ENCODE data around the gene CACNB4.

The CACNB4 gene

GRCh38 chr2:151837926-151838325 lies 260.9 kb downstream of the CACNB4 start:
- no peak overlapping the region for H3K18ac ChIP-seq (ENCODE audit: low read depth in 1 of 2, low read length in 2 of 2)
- no peak overlapping the region for H4K91ac ChIP-seq (ENCODE audit: low read length)
- H4K8ac ChIP-seq (ENCODE audit: low read length) = no peak overlapping the region
- no peak overlapping the region for H2AK5ac ChIP-seq (ENCODE audit: low read length, severe bottlenecking)
- H3K14ac ChIP-seq (ENCODE audit: low read length in 2 of 2) = no peak overlapping the region
- DNase-seq = no peak
- H3K9me3 ChIP-seq (ENCODE audit: control insufficient read depth, low read length) = no peaks in the 10 kb centered on the region
- H2BK12ac ChIP-seq (ENCODE audit: low read length in 2 of 2) = no peak overlapping the region
- 55% methylated on average over 3 of the region's 3 CpGs for WGBS
- H3K4me1 ChIP-seq (ENCODE audit: control insufficient read depth, insufficient read depth, low read depth, low read length) = no peaks in the 10 kb centered on the region
- H3K79me1 ChIP-seq (replicated peaks; ENCODE audit: low read length, poor library complexity, severe bottlenecking) = no peaks in the 10 kb centered on the region
- H3K9ac ChIP-seq (ENCODE audit: low read length) = no peak overlapping the region
- H2BK5ac ChIP-seq (ENCODE audit: low read depth, low read length, poor library complexity, severe bottlenecking) = no peak overlapping the region
- H3K27me3 ChIP-seq (ENCODE audit: control insufficient read depth in 1 of 2, insufficient read depth in 1 of 2, low read length in 2 of 2) = no peaks in the 10 kb centered on the region
- no peak overlapping the region for H2AFZ ChIP-seq (ENCODE audit: low read depth, low read length)
- no peak overlapping the region for H3K23ac ChIP-seq (ENCODE audit: low read length in 2 of 2)
- no peak overlapping the region for H3K4ac ChIP-seq (ENCODE audit: low read depth in 1 of 2, low read length in 2 of 2)
- H3K4me3 ChIP-seq (ENCODE audit: insufficient read depth in 1 of 2, low read depth in 1 of 2, low read length in 2 of 2) = no peak overlapping the region
- no peak overlapping the region for H2BK120ac ChIP-seq (ENCODE audit: low read depth, low read length)
- no peaks in the 10 kb centered on the region for H3K36me3 ChIP-seq (ENCODE audit: control insufficient read depth in 1 of 2, insufficient read depth in 2 of 2, low read depth in 1 of 2, low read length in 2 of 2)
- no peak overlapping the region for H3K27ac ChIP-seq (ENCODE audit: low read length, poor library complexity, severe bottlenecking)
- H3K4me2 ChIP-seq (ENCODE audit: low read length, poor library complexity, severe bottlenecking) = no peak overlapping the region
- H2BK15ac ChIP-seq (ENCODE audit: low read depth, poor library complexity, severe bottlenecking) = no peak overlapping the region

GRCh38 chr2:151833984-151834383 lies 264.9 kb downstream of the CACNB4 start:
- H3K9me3 ChIP-seq (ENCODE audit: control insufficient read depth, low read length) = no peaks in the 10 kb centered on the region
- no peak overlapping the region for H4K91ac ChIP-seq (ENCODE audit: low read length)
- no peak overlapping the region for H2AFZ ChIP-seq (ENCODE audit: low read depth, low read length)
- no peak overlapping the region for H3K4ac ChIP-seq (ENCODE audit: low read depth in 1 of 2, low read length in 2 of 2)
- DNase-seq = no peak
- no peak overlapping the region for H2BK5ac ChIP-seq (ENCODE audit: low read depth, low read length, poor library complexity, severe bottlenecking)
- H2BK120ac ChIP-seq (ENCODE audit: low read depth, low read length) = no peak overlapping the region
- H2BK12ac ChIP-seq (ENCODE audit: low read length in 2 of 2) = no peak overlapping the region
- H3K18ac ChIP-seq (ENCODE audit: low read depth in 1 of 2, low read length in 2 of 2) = no peak overlapping the region
- no peak overlapping the region for H3K23ac ChIP-seq (ENCODE audit: low read length in 2 of 2)
- no peak overlapping the region for H3K4me3 ChIP-seq (ENCODE audit: insufficient read depth in 1 of 2, low read depth in 1 of 2, low read length in 2 of 2)
- no peak overlapping the region for H3K27ac ChIP-seq (ENCODE audit: low read length, poor library complexity, severe bottlenecking)
- no peak overlapping the region for H3K9ac ChIP-seq (ENCODE audit: low read length)
- no peaks in the 10 kb centered on the region for H3K79me1 ChIP-seq (replicated peaks; ENCODE audit: low read length, poor library complexity, severe bottlenecking)
- no peaks in the 10 kb centered on the region for H3K4me1 ChIP-seq (ENCODE audit: control insufficient read depth, insufficient read depth, low read depth, low read length)
- no peak overlapping the region for H3K14ac ChIP-seq (ENCODE audit: low read length in 2 of 2)
- H4K8ac ChIP-seq (ENCODE audit: low read length) = no peak overlapping the region
- no CpG with 5 or more reads among the region's 3 CpGs for WGBS
- H3K27me3 ChIP-seq (ENCODE audit: control insufficient read depth in 1 of 2, insufficient read depth in 1 of 2, low read length in 2 of 2) = no peaks in the 10 kb centered on the region
- no peak overlapping the region for H3K4me2 ChIP-seq (ENCODE audit: low read length, poor library complexity, severe bottlenecking)
- H2AK5ac ChIP-seq (ENCODE audit: low read length, severe bottlenecking) = no peak overlapping the region
- H2BK15ac ChIP-seq (ENCODE audit: low read depth, poor library complexity, severe bottlenecking) = no peak overlapping the region
- no peaks in the 10 kb centered on the region for H3K36me3 ChIP-seq (ENCODE audit: control insufficient read depth in 1 of 2, insufficient read depth in 2 of 2, low read depth in 1 of 2, low read length in 2 of 2)

- 100% methylated on average over 1 of the region's 2 CpGs for WGBS
- no peaks in the 10 kb centered on the region for H3K27me3 ChIP-seq (ENCODE audit: control insufficient read depth in 1 of 2, insufficient read depth in 1 of 2, low read length in 2 of 2)
- no peak overlapping the region for H4K8ac ChIP-seq (ENCODE audit: low read length)
- H2BK15ac ChIP-seq (ENCODE audit: low read depth, poor library complexity, severe bottlenecking) = no peak overlapping the region
- no peaks in the 10 kb centered on the region for H3K36me3 ChIP-seq (ENCODE audit: control insufficient read depth in 1 of 2, insufficient read depth in 2 of 2, low read depth in 1 of 2, low read length in 2 of 2)
- H3K23ac ChIP-seq (ENCODE audit: low read length in 2 of 2) = no peak overlapping the region
- H3K4me3 ChIP-seq (ENCODE audit: insufficient read depth in 1 of 2, low read depth in 1 of 2, low read length in 2 of 2) = no peak overlapping the region
- H3K14ac ChIP-seq (ENCODE audit: low read length in 2 of 2) = no peak overlapping the region
- H2BK120ac ChIP-seq (ENCODE audit: low read depth, low read length) = no peak overlapping the region
- no peak overlapping the region for H2AK5ac ChIP-seq (ENCODE audit: low read length, severe bottlenecking)
- no peak overlapping the region for H3K18ac ChIP-seq (ENCODE audit: low read depth in 1 of 2, low read length in 2 of 2)
- no peak for DNase-seq
- no peak overlapping the region for H2BK12ac ChIP-seq (ENCODE audit: low read length in 2 of 2)
- no peak overlapping the region for H3K27ac ChIP-seq (ENCODE audit: low read length, poor library complexity, severe bottlenecking)
- H2AFZ ChIP-seq (ENCODE audit: low read depth, low read length) = no peak overlapping the region
- H4K91ac ChIP-seq (ENCODE audit: low read length) = no peak overlapping the region
- no peak overlapping the region for H3K4me2 ChIP-seq (ENCODE audit: low read length, poor library complexity, severe bottlenecking)
- H3K4me1 ChIP-seq (ENCODE audit: control insufficient read depth, insufficient read depth, low read depth, low read length) = peaks cover 2% of the 10 kb centered on the region
- H3K4ac ChIP-seq (ENCODE audit: low read depth in 1 of 2, low read length in 2 of 2) = no peak overlapping the region
- no peaks in the 10 kb centered on the region for H3K79me1 ChIP-seq (replicated peaks; ENCODE audit: low read length, poor library complexity, severe bottlenecking)
- H3K9me3 ChIP-seq (ENCODE audit: control insufficient read depth, low read length) = no peaks in the 10 kb centered on the region
- no peak overlapping the region for H2BK5ac ChIP-seq (ENCODE audit: low read depth, low read length, poor library complexity, severe bottlenecking)
- no peak overlapping the region for H3K9ac ChIP-seq (ENCODE audit: low read length)
These were observed 267.9 kb downstream of the CACNB4 start for GRCh38 chr2:151830961-151831360.

DNA sequence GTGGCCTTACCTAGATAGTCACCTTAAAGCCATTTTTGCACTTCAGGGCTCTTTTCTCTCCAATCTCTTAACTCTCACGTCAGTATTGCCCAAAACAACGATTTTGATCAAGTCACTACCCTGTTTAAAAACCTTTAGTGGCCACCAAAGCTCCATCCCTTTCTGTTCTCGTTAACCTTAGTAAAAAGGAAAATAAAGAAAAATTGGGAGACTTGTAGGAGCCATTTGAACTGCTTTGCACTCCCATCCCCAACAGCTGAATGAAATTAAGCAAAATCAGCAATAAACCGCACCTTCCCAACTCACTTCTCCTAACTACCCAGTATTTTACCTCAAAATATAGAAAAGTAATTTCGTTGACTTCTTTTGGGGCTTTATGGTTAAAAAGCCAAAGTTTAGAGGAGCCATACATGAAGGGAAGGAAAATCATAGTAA lies 269.9 kb downstream of the CACNB4 start:
- no peak overlapping the region for H2AK5ac ChIP-seq (ENCODE audit: low read length, severe bottlenecking)
- no peak for DNase-seq
- peaks cover 3% of the 10 kb centered on the region for H3K4me1 ChIP-seq (ENCODE audit: control insufficient read depth, insufficient read depth, low read depth, low read length)
- H3K36me3 ChIP-seq (ENCODE audit: control insufficient read depth in 1 of 2, insufficient read depth in 2 of 2, low read depth in 1 of 2, low read length in 2 of 2) = no peaks in the 10 kb centered on the region
- H4K91ac ChIP-seq (ENCODE audit: low read length) = no peak overlapping the region
- no peak overlapping the region for H2BK5ac ChIP-seq (ENCODE audit: low read depth, low read length, poor library complexity, severe bottlenecking)
- no peak overlapping the region for H3K27ac ChIP-seq (ENCODE audit: low read length, poor library complexity, severe bottlenecking)
- peak overlapping the region; percentile 78 for H3K4me2 ChIP-seq (ENCODE audit: low read length, poor library complexity, severe bottlenecking)
- no peak overlapping the region for H2BK12ac ChIP-seq (ENCODE audit: low read length in 2 of 2)
- H2BK120ac ChIP-seq (ENCODE audit: low read depth, low read length) = no peak overlapping the region
- H3K9ac ChIP-seq (ENCODE audit: low read length) = peak overlapping the region; percentile 89
- H2AFZ ChIP-seq (ENCODE audit: low read depth, low read length) = peak overlapping the region; percentile 72
- H3K4ac ChIP-seq (ENCODE audit: low read depth in 1 of 2, low read length in 2 of 2) = no peak overlapping the region
- no peaks in the 10 kb centered on the region for H3K79me1 ChIP-seq (replicated peaks; ENCODE audit: low read length, poor library complexity, severe bottlenecking)
- H3K9me3 ChIP-seq (ENCODE audit: control insufficient read depth, low read length) = no peaks in the 10 kb centered on the region
- H3K14ac ChIP-seq (ENCODE audit: low read length in 2 of 2) = no peak overlapping the region
- WGBS = 67% methylated on average over 3 of the region's 5 CpGs
- H3K23ac ChIP-seq (ENCODE audit: low read length in 2 of 2) = no peak overlapping the region
- no peaks in the 10 kb centered on the region for H3K27me3 ChIP-seq (ENCODE audit: control insufficient read depth in 1 of 2, insufficient read depth in 1 of 2, low read length in 2 of 2)
- peak overlapping the region in 1 of 2 experiments; percentile 91 for H3K18ac ChIP-seq (ENCODE audit: low read depth in 1 of 2, low read length in 2 of 2)
- H2BK15ac ChIP-seq (ENCODE audit: low read depth, poor library complexity, severe bottlenecking) = no peak overlapping the region
- H3K4me3 ChIP-seq (ENCODE audit: insufficient read depth in 1 of 2, low read depth in 1 of 2, low read length in 2 of 2) = peak overlapping the region in 1 of 2 experiments; percentile 95
- H4K8ac ChIP-seq (ENCODE audit: low read length) = peak overlapping the region; percentile 94

Data from mesenchymal stem cell (in vitro differentiated cells and primary cell).